Measurements from ENCODE around the gene LASP1. TPM values are rescaled to one million over a fixed set of nuclear protein-coding genes. Genes with fewer than 3 reads are reported as not detected.
"Not testable (repeated sequence)": the region's sequence is repeated elsewhere in the genome, so short reads cannot be mapped to it uniquely, and the experiment has no call there.

Gene LASP1
- total RNA-seq, 1 donor: 81.9 TPM

- no peak for DNase-seq (ENCODE audit: low read depth in 2 of 3, low spot score in 2 of 3)
These were observed 52.9 kb downstream of the LASP1 start for GRCh38 chr17:38922538-38923297.

- DNase-seq (ENCODE audit: low read depth in 2 of 3, low spot score in 2 of 3): peak in 1 of 3 donors; percentile 32
These were observed 55.6 kb downstream of the LASP1 start, which contains the start of gene LASP1NB for GRCh38 chr17:38925263-38925995. TSS of gene LASP1NB (plus strand) at chr17:38925614.

DNA sequence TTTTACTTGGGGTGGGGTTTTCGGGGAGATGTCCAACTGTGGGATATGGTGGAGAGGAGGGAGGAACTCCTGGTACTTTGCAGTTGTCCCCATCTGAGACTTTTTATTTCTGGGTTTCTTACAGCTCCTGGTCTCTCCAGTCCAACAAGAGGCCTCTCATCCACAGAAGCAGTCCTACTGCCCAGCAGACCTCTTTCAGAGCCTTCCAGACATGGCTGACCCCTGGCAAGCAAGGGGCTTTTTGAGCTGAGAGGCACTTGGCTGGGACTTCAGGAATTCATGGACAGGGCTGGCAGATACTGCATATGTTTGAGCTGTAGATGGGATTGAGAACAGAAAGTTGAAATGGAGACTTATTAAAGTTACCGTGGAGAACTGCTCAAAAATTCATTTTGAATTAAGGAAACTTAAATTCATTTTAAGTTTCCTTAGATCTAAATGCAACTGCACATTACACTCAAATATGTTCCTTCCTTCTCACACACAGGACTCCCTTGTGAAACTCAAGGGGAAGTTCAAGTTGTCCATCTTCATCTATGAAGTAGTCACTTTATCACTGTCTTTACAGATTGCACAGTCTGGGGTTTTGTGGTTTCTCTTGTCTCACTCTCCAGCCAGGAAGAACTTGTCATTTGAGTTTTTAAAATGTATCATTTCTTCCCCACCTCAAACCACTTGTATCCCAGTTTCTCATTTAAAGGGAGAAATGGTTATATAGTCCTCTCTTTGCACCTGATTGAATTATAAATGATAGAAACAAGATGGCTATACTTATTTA, 56.6 kb downstream of the LASP1 start:
- peak in 2 of 3 donors; percentile 65 to 85 for DNase-seq (ENCODE audit: low read depth in 2 of 3, low spot score in 2 of 3)

- not testable (repeated sequence) for DNase-seq (ENCODE audit: low read depth in 2 of 3, low spot score in 2 of 3)
These were observed 60.9 kb downstream of the LASP1 start for GRCh38 chr17:38930782-38931181.

GRCh38 chr17:38933962-38934361, 64.1 kb downstream of the LASP1 start:
- DNase-seq (ENCODE audit: low read depth in 2 of 3, low spot score in 2 of 3): not testable (repeated sequence)

DNA sequence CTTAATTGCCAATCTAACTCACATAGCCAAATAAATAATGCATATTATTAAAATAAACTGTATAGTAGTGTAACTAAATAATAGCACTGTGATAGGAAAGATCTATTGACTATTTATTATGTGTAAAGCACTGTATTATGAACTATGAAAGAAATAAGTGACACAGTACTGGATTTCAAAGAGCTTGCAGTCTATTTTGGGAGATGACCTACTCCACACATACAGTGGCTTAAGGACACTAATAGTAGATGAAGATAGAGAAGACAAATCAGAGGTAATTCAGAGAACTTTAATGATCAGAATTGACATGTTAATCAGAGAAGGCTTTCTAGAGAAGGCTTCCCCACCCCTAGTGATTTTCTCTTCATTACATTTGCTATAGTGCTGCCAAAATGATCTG, 70.1 kb downstream of the LASP1 start:
- no peak for DNase-seq (ENCODE audit: low read depth in 2 of 3, low spot score in 2 of 3)

- DNase-seq (ENCODE audit: low read depth in 2 of 3, low spot score in 2 of 3): no peak
These were observed 70.5 kb downstream of the LASP1 start for GRCh38 chr17:38940404-38940803.

DNA sequence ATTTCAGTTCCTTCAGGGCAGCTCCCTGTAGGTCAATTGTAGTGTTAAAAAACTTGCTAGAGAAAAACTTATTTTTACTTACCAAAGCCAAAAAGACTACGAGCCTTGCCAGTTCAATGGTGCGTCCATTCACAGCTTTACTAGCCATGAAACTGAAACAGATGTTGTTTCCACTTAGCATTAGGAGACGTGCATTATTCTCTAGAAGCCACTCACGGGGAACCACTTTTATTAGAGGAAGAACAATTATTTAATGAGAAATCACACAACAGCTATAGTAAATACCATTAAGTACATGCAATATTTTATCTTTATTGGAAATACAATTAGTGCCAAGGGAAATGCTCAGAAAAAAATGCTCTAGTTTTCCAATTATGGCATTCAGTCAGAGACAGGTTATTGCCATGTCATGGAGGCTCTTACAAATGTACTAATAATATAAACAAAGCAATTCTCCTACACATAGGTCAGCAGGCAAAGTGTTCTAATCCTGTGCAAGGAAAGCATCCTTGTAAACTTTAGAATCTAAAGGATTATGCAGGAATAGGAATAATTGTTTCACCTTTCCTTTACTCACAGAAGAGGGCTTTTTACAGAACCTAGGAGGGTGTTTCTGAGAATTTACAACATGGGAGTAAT, 73.0 kb downstream of the LASP1 start:
- DNase-seq (ENCODE audit: low read depth in 2 of 3, low spot score in 2 of 3): no peak

- peak in 1 of 3 donors; percentile 22 for DNase-seq (ENCODE audit: low read depth in 2 of 3, low spot score in 2 of 3)
These were observed 73.7 kb downstream of the LASP1 start for GRCh38 chr17:38943607-38944006.

DNA sequence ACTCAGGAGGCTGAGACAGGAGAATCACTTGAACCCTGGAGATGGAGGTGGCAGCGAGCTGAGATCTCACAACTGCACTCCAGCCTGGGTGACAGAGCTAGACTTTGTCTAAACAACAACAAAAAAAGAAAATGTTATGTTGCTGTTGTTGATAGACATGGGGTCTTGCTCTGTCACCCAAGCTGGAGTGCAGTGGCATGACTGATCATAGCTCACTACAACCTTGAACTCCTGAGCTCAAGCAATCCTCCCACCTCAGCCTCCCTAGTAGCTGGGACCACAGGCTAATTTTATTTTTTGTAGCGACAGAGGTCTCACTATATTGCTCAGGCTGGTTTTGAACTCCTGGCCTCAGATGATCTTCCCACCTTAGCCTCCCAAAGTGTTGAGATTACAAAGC, 77.3 kb downstream of the LASP1 start:
- no peak for DNase-seq (ENCODE audit: low read depth in 2 of 3, low spot score in 2 of 3)

DNA sequence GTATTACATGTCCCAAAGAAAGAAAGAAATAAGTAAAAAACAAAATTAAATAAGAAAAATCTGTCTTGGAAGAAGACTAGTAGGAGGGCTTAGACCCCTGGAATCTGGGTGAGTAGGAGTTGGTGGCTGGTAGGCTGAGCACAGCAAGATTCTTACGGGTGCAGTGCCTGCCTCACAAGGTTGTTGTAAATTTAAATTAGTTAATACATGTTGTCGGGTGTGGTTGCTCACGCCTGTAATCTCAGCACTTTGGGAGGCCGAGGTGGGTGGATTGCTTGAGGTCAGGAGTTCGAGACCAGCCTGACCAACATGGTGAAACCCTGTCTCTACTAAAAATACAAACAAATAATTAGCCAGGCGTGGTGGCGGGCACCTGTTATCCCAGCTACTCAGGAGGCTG, 83.9 kb downstream of the LASP1 start:
- not testable (repeated sequence) for DNase-seq (ENCODE audit: low read depth in 2 of 3, low spot score in 2 of 3)

DNA sequence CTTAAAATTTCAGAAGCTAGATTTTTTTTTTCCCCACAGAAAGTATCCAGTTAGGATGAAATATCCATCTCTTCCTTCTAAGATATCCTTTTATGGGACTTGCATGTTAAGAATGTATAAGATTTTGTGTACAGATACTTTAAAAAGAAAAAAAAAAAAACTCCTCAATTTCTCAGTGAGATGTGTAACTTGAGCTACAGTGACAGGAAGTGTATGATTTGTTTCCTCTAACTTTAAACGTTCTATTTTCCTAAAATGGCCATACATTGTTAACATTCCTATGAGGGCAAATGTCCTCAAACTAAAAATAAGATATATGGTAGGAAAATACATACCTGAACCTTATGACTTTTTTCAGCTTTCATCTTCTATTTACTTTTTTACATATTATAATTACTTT, 88.5 kb downstream of the LASP1 start:
- no peak for DNase-seq (ENCODE audit: low read depth in 2 of 3, low spot score in 2 of 3)

GRCh38 chr17:38958756-38959155, 88.9 kb downstream of the LASP1 start:
- no peak for DNase-seq (ENCODE audit: low read depth in 2 of 3, low spot score in 2 of 3)

DNA sequence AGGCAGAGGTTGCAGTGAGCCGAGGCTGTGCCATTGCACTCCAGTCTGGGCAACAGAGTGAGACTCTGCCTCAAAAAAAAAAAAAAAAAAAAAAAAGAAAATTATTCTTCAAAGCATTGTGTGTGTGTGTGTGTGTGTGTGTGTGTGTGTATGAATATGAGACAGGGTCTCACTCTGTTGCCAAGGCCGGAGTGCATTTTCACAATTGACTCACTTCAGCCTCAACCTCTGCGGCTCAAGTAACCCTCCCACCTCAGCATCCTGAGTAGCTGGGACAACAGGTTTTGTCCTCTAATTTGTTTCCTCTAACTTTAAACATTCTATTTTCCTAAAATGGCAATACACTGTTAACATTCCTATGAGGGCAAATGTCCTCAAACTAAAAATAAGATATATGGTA, 89.7 kb downstream of the LASP1 start:
- DNase-seq (ENCODE audit: low read depth in 2 of 3, low spot score in 2 of 3): no peak

GRCh38 chr17:38960402-38960801, 90.5 kb downstream of the LASP1 start:
- no peak for DNase-seq (ENCODE audit: low read depth in 2 of 3, low spot score in 2 of 3)

DNA sequence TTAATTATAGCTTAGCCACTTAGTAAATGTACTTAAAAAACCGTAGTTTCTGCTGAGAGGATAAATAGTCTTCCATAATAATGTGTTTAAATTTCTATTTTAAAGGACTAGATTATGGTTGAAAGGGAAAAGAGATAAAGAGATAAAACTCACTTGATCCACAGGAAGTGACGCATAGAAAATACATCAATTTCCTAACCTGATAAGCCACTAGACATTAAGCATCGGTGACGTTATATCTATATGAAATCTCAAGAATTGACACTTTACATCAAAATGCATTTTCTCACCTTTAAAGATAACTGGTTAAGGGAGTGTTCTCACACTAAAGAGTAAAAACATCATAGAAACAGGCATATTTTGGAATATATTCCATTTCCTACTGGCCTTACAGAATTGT, 91.6 kb downstream of the LASP1 start:
- DNase-seq (ENCODE audit: low read depth in 2 of 3, low spot score in 2 of 3): no peak

DNA sequence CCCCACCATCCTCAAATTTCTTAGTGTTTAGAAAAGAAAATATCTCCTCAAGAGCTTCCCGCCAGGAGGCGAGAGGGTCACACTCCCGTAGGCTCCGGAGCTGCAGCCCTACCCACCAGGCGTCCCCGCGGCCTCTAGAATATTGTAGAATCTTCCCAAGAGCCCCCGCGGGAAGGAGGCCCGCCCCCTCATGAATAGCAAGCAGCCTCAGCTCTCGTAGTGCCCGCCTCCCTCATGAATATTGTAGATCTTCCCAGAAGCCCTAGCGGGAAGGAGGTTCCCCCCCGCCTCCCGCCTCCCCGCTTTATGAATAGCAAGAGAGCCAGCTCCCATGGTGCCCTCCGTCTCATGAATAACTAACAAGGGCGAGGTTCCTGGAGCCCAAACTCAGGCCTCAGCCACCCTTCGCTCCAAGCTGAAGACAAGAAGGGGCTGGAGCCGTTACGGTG, 97.5 kb downstream of the LASP1 start, which contains the start of gene FBXO47:
TSS of gene FBXO47 (minus strand) at position 114 of the 449 bp plus-strand sequence. CDS start 4,378 bp downstream, outside the sequence.
- peak; percentile 40 to 95 (median 90) for DNase-seq (ENCODE audit: low read depth in 2 of 3, low spot score in 2 of 3)

- DNase-seq (ENCODE audit: low read depth in 2 of 3, low spot score in 2 of 3): no peak
These were observed 99.4 kb downstream of the LASP1 start for GRCh38 chr17:38969281-38969680.

DNA sequence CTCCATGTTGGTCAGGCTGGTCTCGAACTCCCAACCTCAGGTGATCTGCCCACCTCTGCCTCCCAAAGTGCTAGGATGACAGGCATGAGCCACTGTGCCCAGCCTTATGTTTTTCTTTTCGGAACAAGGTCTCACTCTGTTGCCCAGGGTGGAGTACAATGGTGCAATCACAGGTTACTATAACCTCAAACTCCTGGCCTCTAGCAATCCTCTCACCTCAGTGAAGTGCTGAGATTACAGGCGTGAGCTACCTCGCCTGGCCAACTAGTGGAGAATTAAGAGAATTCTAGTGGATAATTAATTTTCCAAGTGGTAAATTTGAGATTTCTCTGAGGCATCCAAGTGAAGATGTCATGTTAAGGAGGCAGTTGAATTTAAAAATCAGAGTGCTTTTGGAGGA, 100.3 kb downstream of the LASP1 start:
- no peak for DNase-seq (ENCODE audit: low read depth in 2 of 3, low spot score in 2 of 3)

GRCh38 chr17:38970804-38971203, 100.9 kb downstream of the LASP1 start:
- DNase-seq (ENCODE audit: low read depth in 2 of 3, low spot score in 2 of 3): no peak
